Hepatic stellate cell (primary cell): ENCODE measurements around the gene ZNF467.

Source experiments
- DNase-seq: peaks from one replicate; pipeline ENCODE4 v3.0.0; 2011; ENCODE audit warnings: low spot score

The ZNF467 gene, protein sequence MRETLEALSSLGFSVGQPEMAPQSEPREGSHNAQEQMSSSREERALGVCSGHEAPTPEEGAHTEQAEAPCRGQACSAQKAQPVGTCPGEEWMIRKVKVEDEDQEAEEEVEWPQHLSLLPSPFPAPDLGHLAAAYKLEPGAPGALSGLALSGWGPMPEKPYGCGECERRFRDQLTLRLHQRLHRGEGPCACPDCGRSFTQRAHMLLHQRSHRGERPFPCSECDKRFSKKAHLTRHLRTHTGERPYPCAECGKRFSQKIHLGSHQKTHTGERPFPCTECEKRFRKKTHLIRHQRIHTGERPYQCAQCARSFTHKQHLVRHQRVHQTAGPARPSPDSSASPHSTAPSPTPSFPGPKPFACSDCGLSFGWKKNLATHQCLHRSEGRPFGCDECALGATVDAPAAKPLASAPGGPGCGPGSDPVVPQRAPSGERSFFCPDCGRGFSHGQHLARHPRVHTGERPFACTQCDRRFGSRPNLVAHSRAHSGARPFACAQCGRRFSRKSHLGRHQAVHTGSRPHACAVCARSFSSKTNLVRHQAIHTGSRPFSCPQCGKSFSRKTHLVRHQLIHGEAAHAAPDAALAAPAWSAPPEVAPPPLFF

DNA sequence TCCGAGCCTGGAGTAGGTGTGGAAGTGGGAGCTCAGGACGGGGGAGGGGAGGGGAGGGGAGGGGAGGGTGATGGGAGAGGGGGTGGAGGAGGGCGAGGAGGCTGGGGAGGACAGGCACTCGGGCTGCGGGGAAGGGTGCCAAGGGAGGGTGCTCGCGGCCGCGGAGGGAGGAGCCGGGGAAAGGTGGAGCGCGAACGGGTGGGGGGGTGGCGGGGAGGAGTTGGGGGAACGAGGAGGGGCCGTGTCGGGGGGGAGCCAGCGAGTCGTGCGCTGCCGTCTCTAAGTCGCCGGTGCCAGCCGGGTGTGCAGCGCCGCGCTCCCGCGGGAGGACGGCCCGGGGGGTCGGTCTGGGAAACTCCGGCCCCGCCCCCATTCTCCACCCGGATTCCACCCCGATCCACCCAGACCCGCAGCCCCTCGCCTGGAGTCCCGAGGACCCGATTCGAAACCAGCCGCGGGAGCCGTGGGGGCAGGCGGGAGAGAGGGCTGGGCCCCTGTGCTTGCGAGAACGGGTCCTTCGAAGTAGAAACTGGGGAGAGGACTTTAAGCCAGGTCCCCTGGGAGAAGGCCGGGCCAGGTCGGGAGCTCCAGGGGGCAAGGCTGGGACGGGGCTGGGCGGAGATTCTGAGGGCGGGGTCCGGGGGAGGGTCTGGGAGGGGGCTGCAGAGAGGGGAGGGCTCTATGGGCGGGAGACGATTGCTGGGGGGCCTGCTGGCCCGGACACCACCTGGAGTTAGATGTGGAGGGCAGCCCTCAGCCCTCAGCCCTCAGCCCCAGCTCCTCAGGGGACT is at the start of gene ZNF467:
ZNF467 (minus strand) TSS at position 143 of the 791 bp plus-strand sequence. CDS start 2,556 bp downstream, outside the sequence.
- DNase-seq, result no peak

DNA sequence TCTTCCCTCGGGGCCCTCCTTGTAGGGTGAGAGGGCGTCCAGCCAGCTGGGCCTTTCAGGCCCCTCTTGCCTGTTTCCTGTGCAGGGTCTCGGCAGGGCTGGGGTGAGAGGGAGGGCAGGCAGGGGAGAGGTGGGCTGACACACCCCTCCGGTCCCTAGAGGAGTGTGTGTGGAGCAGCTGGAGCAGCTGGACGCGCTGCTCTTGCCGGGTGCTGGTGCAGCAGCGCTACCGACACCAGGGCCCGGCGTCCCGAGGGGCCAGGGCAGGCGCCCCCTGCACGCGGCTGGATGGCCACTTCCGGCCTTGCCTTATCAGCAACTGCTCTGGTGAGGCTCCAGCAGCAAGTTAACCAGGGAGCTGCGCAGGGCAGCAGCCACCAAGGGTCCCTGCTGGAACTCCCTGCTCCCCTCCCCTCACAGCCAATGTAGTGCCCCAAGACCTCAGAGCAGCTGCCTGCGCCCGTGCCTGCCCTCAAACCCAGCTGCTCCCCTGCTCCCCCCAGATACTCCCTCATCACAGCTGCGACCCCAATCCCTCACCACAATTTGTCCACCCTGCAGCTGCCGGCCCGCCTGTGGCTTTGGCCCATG is 49.1 kb upstream of the ZNF467 start:
- DNase-seq, result no peak

DNA sequence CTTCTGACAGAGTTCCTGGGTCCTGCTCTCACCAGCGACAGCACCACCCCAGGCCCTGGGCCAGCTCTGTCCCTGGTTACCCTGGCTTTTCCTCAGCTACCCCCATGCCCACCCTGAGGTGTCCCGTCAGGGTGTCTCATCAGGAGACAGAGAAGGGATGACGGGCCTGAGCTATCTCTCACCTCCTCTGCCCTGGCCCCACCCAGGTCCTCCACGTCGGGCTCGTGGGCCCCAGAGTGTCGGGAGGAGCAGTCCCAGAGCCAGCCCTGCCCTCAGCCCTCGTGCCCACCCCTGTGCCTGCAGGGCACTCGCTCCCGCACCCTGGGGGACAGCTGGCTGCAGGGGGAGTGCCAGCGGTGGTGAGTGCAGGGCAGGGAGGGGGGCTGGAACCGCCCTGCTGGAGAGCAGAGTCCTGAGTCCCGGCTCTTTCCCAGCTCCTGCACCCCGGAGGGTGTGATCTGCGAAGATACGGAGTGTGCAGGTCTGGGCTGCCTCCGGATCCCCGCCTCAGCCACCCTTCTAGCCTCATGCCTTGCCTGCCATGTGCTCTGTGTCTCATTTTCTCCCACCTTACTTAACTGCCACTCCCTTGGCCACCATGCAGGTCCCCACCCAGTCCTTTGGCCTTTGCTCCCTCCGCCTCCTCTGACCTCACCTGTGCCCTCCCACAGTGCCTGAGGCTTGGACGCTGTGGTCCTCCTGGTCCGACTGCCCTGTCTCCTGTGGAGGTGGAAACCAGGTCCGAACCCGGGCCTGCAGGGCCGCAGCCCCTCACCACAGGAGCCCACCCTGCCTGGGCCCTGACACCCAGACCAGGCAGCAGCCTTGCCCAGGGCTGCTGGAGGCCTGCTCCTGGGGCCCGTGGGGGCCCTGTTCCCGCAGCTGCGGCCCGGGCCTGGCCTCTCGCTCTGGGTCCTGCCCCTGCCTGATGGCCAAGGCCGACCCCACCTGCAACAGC is 48.1 kb upstream of the ZNF467 start:
- no peak for DNase-seq

- DNase-seq, result no peak
Observed at GRCh38 chr7:149820622-149821190, 47.3 kb upstream of the ZNF467 start.

DNA sequence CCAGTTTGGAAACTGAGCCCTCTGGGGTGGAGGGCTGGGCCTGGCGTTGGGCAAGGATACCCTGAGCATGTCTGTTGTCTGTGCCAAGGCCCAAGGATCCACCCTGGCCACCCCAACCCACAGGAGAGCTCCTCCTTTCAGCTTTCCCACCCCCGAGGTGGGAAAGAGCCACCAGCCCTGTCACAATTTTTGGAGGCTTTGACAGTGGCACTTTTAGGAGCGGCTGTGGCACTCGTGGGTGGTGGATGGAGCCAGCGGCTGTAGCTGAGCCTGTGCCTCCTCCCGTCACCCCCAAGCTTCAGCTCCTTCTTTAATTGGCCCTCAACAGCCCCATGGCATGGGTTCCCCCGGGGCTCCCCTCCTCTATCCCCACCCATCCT is 46.6 kb upstream of the ZNF467 start:
- no peak for DNase-seq

DNA sequence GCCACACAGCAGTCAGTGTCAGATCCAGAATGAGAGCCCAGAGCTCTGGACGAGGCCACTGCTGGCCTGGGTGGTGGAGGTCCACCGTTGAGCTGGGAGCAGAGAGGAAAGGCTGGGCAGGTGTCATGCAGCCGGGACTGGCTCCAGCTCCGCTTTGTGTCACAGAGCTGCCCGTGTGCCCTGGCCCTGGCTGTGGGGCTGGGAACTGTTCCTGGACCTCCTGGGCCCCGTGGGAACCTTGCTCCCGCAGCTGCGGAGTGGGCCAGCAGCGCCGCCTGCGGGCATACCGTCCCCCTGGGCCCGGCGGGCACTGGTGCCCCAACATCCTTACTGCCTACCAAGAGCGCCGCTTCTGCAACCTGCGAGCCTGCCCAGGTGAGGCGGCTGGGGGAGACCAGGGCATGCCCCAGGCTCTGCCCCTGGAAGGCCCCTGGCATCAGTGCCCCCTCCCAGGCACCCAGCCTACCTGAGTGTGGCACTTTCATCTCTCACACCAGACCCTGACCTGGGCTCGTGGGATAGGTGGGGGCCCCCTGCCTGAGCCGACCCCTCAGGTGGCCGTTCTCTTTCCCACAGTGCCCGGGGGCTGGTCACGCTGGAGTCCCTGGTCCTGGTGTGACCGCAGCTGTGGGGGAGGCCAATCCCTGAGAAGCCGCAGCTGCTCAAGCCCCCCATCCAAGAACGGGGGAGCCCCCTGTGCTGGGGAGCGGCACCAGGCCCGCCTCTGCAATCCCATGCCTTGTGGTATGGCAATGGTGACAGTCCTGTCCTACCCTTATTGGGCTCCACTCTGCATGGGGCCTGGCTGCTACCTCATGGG is 46.0 kb upstream of the ZNF467 start:
- no peak for DNase-seq

GRCh38 chr7:149818536-149818840 is 45.1 kb upstream of the ZNF467 start:
- no peak for DNase-seq

GRCh38 chr7:149817836-149818535 is 44.6 kb upstream of the ZNF467 start:
- DNase-seq, result no peak

GRCh38 chr7:149817301-149817771 is 43.9 kb upstream of the ZNF467 start:
- no peak for DNase-seq

DNA sequence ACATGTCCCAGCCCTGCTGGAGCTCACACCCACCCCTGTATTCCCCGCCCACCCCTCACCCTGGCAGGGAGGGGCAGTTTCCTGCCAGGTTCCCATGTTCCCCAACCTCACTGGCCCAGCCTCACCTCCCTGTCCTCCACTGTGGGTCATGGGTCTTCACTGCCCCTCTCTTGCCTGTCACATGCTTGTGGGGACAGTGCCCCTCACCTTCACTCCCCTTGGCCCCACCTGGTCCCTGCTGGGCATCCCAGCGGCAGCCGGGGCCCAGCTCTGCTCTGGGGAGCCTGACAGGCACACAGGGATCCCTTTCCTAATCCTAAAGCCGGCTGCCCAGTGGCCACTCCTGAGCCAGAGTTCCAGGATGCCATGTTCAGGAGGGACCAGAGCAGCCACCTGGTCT is 43.4 kb upstream of the ZNF467 start:
- no peak for DNase-seq

DNA sequence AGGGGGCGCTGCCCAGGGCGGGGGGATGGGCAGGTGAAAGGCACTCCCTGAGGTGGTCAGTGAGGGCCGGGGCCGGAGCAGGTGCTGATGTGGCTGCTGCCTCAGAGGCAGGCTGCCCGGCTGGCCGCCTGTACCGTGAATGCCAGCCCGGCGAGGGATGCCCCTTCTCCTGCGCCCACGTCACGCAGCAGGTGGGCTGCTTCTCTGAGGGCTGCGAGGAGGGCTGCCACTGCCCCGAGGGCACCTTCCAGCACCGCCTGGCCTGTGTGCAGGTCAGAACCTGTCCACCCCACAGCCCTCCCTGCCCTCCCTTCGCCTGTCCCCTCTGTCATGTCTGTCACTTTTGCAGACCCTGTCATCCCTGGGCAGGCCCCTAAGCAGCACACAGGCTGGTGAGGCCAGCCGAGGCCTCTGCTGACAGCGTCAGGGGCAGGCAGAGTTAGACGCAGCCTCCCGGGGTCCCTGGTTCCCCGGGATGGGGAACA is 42.9 kb upstream of the ZNF467 start:
- no peak for DNase-seq

GRCh38 chr7:149815661-149816266 is 42.4 kb upstream of the ZNF467 start:
- no peak for DNase-seq

- DNase-seq, result no peak
Observed at GRCh38 chr7:149815121-149815520, 41.7 kb upstream of the ZNF467 start.

- DNase-seq, result no peak
Observed at GRCh38 chr7:149814494-149814893, 41.1 kb upstream of the ZNF467 start.

DNA sequence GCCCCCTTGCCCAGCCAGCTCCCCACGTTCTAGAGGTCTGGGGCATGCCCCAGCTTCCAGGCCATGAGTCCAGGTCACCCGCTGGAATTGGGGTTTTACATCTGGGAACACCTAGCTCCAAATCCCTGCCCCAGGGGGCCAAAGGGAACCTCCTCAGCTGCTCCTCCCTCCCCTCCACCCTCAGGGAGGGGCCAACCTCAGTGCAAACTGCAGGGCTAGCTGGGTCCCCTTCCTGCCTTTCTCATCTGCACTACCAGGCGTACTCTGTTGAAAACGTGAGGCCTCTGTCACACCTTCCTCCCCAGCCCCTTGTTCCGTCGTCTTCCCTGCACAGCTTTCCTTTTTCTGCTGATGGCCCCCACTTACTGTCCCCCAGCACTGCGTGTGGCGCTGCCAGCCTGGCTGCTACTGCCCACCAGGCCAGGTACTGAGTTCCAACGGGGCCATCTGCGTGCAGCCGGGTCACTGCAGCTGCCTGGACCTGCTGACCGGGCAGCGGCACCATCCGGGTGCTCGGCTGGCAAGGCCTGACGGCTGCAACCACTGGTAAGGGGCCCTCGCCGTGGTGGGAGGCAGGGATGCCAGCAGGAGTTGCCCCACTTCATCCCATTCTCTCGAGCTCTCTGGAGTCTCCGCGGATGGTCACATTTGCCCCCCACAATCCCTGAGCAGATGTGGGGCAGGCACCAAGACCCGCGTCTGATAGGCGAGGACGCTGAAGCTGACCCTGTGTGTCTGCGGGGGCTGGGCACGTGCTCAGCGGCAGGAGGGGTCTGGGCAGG is 40.1 kb upstream of the ZNF467 start:
- no peak for DNase-seq

DNA sequence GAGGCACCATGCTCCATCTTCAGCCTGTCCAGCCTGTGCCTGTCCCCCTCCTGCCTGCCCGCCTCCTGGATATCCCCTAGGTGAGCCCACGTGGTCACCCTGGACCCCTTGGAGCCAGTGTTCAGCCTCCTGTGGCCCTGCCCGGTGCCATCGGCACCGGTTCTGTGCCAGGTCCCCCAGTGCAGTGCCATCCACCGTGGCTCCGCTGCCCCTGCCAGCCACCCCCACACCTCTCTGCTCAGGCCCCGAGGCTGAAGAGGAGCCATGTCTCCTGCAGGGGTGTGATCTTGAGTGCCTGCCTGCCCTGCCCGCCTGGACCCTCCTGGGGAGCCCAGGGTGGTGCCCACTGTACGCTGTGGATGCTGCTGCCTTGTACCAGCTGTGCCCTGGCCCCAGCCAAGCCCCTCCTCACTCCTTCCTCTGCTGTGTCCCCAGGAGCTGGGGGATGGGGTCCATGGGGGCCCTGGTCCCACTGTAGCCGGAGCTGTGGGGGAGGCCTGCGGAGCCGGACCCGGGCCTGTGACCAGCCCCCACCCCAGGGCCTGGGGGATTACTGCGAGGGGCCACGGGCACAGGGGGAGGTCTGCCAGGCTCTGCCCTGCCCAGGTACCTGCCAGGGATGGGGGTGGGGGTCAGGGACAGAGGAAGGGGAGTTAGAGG is 38.6 kb upstream of the ZNF467 start:
- no peak for DNase-seq

GRCh38 chr7:149811221-149811620 is 37.8 kb upstream of the ZNF467 start:
- DNase-seq, result no peak

DNA sequence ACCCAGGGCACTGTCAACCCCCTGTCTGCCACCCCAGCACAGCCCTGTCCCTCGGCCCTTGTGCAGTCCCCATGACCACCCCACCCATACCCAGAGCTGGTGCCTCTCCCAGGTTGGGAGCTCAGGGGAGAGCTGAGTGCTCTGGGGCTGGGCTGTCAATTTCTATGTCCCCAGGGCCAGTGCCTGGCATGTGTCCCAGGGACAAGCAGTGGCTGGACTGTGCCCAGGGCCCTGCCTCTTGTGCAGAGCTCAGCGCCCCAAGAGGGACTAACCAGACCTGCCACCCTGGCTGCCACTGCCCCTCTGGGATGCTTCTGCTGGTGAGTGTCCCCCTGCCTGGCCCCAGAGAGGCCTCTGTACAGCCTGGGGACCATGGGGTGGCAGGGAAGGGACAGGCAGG is 35.8 kb upstream of the ZNF467 start:
- no peak for DNase-seq
